SU-DHL-6 (cell line): ENCODE measurements around the gene CDC37.
"Not testable (repeated sequence)": the region's sequence is repeated elsewhere in the genome, so short reads cannot be mapped to it uniquely, and the experiment has no call there.

ENCODE experiments used
- EZH2phosphoT487 ChIP-seq: fragments of 200-600 bp; sonication (generic), shearing (Covaris generic); conservative IDR thresholded peaks from 2 replicates; pipeline ENCODE4 v1.6.1; 2018; ENCODE audit warnings: mild to moderate bottlenecking, antibody characterized with exemption, low read length, moderate library complexity, mixed read lengths
- TF ChIP-seq, protein P1 (sequence below): fragments of 200-600 bp; sonication (generic); IDR thresholded peaks from one replicate; pipeline ENCODE4 v1.5.1; 2017; ENCODE audit warnings: antibody characterized with exemption, mild to moderate bottlenecking, low read length, moderate library complexity; ENCODE audit not compliant: insufficient read depth, poor library complexity, severe bottlenecking

GRCh38 chr19:10366950-10367512, 36.3 kb downstream of the CDC37 start:
- TF ChIP-seq, protein P1, sequence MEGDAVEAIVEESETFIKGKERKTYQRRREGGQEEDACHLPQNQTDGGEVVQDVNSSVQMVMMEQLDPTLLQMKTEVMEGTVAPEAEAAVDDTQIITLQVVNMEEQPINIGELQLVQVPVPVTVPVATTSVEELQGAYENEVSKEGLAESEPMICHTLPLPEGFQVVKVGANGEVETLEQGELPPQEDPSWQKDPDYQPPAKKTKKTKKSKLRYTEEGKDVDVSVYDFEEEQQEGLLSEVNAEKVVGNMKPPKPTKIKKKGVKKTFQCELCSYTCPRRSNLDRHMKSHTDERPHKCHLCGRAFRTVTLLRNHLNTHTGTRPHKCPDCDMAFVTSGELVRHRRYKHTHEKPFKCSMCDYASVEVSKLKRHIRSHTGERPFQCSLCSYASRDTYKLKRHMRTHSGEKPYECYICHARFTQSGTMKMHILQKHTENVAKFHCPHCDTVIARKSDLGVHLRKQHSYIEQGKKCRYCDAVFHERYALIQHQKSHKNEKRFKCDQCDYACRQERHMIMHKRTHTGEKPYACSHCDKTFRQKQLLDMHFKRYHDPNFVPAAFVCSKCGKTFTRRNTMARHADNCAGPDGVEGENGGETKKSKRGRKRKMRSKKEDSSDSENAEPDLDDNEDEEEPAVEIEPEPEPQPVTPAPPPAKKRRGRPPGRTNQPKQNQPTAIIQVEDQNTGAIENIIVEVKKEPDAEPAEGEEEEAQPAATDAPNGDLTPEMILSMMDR, result not testable (repeated sequence)
- not testable (repeated sequence) for TF ChIP-seq EZH2phosphoT487
